Measurements from ENCODE around the gene PCDH9.

Gene PCDH9

DNA sequence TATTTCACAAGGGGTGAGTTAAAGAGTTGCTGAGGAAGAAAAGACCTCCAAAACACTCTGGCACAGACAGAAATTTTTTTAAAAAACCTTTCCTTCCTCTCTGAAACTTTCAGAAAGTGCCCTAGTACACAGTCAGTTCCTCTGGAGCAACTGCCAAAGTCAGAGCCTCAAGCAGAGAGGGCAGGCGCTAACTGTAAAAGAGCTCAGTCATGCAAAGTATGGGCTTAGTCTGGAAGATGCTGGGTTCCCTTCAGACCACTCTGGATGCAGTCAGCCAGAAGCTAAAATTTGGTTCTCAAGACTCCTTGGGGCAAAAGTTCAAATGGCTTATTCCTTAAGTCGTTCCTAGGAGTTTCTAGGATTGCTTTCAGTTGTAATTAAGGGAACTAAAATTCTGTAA, 671.6 kb downstream of the PCDH9 start:
- no peak for DNase-seq

DNA sequence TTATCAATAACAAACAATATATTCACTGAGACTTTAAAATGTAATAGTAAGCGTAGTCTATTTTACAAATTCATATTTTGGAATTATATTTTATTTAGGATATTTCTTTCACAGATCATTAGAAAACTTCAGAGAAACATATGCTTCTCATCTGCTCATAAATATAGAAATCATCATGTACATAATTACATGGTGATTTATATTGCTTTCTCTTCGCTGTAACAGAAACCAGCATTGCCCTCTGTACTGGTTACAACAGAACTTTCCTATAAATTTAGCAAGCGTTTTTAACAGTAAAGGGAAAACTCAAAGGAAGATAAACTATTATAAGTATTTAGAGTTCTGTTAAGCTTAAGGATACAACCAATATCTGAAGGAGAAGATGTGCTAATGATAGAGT, 672.8 kb downstream of the PCDH9 start:
- DNase-seq: no peak

DNA sequence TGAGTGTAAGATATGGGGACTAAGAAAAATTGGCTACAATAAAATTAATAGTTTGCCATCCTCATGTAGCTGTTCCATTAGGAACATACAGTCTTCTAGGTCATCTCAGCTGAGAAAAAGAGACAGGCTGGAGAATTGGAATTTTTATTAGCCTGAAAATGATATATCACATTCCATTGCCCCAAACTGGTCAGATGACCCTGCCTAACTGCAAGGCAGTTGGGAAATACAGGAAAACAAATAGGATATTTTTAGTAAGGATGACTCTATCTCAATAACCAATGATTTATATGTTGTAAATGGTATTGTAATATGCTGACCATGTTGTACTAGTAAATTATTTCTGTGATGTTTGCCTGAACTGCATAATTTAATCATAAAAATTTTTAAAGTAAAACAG, 673.8 kb downstream of the PCDH9 start:
- DNase-seq: no peak

DNA sequence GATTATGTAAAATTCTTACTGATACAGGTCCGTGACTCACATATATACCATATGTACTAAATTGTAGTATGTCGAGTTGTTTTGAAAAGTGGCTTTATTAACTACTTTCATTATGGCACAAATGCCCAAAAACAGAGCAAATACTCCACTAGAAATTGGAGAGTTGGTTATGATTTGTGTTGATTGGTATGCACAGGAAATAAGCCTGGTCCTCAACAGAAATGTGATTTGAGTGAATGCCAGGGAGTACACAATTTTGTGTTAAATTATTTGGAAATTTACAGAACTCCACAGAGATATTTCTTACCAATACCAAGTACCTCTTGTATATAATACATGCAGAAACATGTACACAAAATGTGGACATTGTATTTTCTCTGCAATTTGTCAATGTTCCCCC, 676.7 kb downstream of the PCDH9 start:
- no peak for DNase-seq

DNA sequence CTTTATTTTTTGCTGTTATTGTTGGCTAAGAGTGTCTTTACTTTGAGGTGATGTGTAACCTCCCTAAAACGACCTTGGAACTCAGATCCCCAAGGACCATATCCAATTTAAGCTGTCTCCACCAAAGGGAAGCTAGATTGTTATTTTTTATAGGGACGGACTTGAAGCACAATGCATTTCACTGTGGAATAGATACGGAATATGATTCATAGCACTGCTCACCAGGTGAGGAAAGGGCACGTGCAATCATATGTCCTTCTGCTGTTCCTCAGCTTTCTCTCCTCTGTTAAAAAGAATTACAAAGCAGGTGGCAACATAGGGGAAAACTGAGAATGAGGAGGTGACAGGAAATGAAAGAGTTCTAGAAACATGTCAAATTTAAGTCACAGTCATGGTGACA, 679.0 kb downstream of the PCDH9 start:
- no peak for DNase-seq

DNA sequence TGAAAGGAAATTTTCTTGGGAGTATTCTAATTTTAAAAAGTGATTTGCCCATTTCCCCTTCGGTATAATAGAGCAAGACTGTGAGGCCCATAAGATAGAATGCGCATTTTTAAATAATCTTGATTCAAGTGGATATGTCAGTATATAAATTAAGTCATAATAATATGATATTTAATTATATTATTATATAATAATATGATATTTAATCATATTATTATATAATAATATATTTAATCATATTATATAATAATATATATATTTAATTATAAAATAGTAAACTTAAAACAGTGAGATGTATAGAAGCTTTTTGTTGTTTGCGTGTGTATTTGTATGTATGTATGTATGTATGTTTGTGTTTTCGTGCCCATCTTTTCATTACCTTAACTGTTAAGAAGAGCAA, 682.5 kb downstream of the PCDH9 start:
- DNase-seq: no peak

DNA sequence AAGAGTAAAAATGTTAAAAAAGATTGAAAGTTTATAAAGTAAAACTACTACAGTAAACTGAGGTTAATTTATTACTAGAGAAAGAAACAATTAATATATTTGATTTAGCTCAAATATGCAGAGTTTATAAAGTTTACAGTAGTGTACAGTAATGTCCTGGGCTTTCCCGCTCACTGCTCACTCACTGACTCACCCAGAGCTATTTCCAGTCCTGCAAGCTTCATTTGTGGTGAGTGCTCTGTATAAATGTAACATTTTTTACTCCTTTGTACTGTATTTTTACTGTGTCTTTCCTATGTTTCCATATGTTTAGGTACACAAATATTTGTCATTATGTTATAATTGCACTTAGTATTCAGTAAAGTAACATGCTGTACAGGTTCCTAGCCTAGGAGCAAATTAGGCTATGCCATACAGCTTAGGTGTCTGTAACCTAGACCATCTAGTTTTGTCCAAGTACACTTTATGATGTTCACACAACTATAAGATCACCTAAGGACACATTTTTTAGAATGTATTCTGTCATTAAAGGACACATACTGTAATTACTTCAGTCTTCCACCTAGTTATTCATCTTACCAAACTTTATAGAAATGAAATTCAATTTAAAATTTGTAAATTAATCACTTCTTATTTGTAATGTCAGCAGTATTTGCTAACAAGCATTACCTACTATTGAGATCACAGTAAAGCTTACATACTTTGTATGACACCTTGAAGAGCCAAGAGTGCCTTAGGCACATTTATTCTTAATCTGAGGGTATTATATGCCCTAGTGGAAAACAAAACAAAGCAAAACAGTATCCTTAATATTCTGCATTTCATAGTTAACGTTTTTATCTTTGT, 683.4 kb downstream of the PCDH9 start:
- no peak for DNase-seq

DNA sequence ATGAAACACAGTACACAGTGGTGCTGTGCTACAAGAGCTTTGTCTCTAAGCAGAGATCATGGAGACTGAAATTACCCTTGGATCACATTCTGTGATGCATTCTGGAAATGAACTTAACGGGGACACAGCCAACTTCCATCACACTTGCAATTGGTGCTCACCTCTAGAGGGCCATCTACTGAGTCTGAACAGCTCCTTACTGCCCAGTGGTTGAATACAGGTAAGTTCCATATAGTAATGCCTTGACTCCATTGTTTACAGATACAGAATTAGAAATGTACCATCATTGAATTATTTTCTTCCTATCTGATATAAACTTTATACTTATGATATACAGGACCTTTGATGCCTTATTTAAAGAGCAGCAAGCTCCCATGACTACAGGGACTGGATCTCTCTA, 686.4 kb downstream of the PCDH9 start:
- no peak for DNase-seq

DNA sequence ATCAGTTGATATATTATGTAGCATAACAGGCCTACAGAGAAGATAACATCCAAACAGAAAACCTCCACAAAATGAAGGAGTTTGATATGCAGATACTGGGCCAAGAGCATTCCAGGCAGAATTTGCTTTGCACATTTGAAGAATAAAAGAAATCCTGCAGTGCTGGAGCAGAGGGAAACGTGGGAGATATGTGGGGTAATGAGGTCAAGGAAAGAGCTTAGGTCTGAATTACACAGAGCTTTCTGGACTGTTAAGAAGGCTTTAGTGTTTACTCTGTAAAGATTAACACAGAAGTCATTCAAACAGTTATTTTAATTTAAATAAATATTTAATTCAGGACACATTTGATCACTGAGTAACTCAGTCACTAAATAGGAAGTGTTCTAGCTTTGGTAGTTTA, 692.7 kb downstream of the PCDH9 start:
- DNase-seq: no peak

DNA sequence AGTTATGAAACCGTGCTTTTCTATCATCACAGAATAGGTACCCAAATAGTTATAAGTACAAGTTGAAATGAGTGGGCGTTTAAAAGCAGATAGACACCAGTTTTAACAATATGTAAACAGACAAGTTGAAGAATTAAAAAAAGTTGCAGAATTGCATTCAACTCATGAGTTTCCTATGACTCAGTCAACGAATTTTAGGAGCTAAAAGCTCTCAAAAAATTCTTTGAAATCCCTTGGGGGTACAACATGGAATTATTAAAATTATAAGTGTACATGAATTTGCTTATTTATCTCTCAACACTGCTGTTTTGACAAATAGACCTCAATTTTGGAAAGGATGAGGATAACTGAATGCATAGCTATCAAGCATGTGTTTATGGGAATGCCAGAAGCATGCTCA, 693.4 kb downstream of the PCDH9 start:
- no peak for DNase-seq

DNA sequence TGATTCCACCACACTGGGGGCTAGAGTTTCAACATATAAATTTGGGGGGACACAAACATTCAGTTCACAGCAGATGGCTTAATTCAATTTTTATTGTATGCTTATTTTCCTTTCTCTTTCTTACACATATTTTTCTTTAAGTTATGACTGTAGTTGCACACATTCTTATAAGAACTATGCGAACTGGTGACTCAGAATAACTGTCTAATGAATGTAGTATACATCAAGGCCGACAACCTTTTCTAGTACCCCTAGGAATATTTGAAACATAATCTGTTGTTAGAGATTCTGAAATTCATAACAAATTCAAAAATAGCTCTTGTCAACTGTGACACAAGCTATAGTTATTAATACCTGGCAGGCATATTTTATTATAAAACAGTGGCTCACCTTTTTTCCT, 695.6 kb downstream of the PCDH9 start:
- DNase-seq: no peak

DNA sequence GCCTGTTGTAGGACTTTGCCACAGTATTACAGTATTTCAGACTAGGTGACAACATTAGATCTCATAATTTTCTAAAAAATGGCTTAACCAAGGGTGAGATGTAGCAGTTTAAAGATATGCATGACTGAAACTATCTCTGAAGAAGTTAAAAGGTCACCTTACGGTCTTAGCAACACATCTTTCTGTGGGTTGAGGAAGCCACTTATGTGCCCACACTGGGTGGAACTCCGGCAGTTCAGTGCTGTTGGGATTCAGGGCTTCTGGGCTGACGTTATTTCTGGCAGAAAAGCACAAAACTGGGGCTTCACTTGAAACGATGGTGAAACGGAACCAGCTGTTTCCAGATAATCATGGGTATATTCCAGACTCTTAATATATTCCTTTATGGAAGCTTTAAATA, 697.3 kb downstream of the PCDH9 start:
- no peak for DNase-seq

DNA sequence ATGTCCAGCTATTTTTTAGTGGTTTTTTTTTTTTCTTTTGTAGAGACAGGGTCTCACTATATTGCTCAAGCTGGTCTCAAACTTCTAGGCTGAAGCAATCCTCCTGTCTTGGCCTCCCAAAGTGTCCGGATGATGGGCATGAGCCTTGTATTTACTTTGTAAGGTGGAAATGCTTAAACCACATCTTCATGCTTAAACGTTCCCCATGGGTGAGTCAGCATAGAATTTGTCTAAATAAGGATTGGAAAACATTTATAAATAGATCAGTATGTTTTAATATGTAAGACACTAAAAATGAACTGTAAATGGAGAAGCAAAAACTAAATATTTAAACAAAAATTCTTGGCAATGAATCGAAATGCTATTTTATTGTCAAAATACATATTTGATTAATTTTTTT, 698.0 kb downstream of the PCDH9 start:
- no peak for DNase-seq

DNA sequence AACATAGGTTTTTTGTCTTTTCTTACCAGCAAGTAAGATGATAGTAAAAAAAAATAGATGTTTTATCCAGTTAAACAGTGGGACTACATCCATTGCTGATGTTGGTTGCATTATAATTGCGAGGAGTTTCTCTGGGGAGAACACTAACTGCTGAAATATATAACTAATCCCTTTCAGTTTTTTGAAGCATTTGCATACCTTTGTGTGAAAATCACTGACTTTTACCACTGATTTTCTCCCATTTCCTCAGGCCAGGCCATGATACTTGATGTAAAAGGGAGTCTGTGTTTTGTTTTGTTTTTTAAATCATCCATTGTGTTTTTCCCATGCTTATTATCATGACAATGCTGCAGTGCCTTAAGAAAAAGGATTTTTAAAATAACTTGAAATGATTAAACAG, 699.5 kb downstream of the PCDH9 start:
- no peak for DNase-seq

DNA sequence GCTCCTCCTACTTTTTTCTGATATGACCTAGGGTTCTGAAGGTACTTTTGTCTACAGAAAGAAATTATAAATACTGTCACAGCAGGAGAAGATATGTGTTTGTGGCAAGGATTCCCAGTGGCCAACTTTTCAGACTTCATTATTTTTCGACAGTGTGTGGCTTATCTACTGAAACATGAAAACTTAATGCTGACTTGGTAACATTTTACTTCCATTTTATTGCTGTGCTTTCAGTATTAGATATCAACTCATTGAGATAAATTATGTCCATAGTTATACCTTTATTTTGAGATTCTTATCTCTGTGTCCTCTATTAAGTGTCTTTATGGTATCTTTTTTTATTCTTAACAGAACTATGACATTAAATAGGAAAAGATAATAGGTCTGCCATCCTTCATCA, 700.0 kb downstream of the PCDH9 start:
- DNase-seq: no peak

DNA sequence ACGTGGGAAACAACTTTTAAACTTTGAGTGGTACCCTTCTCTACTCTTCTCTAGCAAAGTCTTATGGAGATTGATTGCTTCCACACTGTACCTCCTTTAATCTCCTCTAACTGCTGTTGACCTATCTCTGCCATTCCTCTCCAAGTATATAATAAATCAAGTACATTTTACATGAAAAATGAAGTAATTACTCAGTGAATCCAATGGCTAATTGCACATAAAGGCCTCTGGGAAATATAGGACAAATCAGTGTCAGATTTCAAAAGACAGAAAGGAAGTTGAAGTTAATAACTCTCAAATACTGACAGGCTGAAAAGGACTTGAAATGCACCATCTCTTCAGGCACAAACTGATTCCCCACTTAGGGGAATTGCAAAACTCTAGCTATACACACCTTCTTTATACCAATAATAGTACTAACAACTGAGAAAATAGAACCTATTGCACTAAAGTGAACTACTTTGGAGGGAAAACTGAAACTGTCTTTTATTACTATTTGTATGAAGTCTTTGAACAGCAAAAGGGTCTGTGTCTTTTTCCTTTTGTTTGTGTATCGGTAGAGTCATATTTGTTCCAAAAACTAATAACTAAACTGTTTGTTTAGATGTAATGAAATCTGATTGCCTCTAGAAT, 701.1 kb downstream of the PCDH9 start:
- DNase-seq: no peak

DNA sequence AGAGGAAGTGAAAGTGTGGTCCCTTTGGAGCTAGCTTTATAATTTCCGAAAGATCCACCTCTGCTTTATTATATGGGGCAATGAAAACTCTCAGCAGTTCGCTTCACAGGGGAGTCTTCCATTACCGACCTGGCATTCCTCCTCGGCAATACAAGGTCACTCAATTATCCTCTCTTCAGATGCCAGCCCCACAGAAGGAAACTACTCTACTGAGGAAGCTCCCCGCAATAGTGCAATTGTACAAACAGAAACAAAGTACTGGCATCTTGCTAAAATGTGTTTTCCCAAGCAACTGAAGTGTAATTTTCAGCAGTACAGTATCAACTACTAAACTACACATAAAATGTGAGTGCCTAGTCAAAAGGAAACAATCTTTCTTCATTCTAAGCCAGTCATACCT, 702.0 kb downstream of the PCDH9 start:
- no peak for DNase-seq

DNA sequence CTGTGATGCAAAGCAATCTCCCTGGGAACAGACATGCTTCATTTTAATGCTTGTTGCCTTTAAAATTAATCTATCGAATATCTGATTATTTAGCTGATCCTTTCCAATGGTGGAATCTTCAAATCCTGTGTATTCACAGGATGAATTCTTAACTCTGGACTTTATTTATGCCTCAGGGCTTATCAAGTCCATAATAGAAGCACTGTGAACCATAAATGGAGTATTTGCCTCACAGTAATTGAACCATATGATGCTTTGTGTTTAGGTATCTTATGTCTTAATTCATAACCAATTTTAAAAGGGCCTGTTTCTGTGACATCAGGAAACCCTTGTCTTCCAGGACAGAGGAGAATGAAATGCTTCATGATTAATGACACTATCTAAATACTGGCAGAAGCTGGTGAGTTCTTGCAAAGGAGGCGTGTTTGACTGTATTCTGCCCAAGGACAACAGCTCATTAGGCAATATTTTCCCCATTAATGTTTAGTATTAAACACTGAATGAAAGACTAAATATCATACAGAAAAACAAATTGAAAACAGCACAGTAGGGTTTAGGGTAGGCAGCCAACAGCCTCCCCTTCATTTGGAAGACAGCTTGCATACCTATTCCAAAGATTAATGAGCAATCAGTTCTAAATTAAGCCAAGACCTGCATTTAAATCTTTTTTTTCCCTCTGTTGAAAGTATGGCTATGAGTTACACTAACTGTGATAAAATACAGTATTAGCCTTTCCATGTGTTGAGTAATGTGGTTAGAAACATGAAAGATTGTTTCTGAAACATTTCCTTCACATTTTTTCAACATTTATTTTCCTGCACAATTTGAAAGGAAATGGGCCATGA, 709.4 kb downstream of the PCDH9 start:
- no peak for DNase-seq

DNA sequence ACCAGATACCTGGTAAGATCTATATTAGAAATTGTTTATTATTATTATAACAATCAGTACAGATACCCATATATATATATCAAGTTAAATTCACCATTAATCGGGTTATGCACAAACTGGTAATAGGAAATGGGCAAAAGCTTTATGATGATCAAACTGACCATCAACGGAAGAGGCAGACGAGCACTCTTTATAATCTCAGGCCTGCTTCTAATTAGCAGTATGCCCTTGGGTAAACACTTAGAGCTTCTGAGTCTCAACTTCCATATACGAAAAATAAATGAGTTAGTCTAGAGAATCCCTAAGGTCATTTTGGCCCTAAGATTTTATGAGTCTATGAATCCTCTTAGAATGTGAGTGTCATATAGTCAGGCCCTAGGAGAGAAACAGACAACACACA, 710.9 kb downstream of the PCDH9 start:
- DNase-seq: no peak

DNA sequence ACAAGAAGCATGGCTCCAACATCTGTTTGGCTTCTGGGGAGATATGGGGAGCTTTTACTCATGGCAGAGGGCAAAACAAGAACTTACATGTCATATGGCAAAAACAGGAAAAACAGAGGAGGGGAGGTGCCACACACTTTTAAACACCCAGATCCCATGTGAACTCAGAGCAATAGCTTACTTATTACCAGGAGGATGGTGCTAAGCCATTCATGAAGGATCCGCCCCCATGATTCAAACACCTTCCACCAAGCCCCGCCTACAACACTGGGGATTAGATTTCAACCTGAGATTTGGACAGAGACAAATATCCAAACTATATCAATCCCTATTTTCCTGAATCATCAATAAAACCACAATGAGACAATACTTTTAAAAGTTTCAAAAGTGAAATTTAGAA, 712.1 kb downstream of the PCDH9 start:
- DNase-seq: no peak

DNA sequence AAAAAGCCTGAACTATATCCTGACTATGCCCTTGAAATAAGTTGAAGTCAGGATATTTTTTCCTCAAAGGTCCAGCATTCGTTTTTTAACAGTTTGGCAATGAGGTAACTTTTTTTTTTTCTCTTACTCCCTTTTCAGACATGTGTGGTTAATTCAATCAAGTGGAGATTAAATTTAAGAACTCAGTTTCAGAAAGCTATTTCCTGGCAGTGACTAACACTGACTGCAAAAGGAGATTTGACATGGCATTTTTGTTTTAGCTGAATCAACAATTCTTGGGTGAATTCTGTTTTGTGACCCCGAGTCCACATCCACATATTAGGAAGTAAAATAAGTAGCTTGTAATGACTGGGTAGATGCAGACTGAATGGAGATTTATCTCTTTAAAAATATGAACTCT, 716.4 kb downstream of the PCDH9 start:
- no peak for DNase-seq

DNA sequence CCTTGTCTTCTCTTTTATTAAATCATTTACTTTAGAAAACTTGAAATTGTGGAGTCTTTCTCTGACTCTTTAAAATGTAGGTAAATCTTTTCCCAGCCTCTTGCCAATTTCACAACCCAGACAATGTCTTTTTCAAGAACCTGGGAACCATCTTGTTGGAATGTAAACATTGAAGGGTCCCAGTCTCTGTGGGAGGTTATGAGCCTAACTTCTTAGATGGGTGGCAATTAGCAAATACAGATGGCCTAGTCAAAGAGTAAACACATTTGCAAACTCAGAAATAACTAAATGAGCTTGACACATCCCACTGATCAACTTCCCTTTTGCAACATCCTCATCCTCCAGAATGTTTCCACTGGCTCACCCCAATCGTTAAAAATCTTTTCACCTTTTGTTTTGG, 721.0 kb downstream of the PCDH9 start:
- DNase-seq: no peak

DNA sequence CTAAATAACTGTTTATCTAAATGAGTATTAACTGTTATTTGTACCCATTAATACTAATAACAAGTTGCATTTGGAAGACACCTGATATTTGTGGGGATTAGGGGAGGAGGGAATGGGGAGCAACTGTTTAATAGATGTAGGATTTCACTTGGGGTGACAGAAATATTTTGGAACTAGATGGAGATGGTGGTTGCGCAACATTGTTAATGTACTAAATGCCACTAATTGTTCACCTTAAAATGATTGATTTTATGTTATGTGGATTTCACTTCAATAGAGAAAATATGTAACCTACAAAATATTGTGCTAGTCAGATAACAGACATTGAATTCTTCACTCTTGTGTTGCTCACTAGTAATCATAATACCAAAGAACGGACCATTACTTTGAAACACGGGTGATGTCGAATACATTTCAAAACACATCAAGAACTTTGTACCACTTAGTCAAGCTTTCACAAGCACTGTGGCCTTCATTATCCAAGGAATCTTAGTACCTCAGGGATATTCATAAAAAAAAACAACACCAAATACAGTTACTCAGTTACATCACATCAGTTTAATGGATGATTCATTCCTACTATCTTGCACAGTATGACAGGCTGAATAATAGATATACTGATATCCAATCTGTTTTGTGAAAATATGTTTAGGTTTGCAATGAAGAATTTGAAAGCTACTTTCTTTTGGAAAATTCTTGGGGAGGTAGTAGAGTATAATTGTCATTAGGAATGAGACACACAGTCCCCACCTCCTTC, 721.8 kb downstream of the PCDH9 start:
- no peak for DNase-seq
